ENCODE measurements around the gene USP25.

Gene USP25

DNA sequence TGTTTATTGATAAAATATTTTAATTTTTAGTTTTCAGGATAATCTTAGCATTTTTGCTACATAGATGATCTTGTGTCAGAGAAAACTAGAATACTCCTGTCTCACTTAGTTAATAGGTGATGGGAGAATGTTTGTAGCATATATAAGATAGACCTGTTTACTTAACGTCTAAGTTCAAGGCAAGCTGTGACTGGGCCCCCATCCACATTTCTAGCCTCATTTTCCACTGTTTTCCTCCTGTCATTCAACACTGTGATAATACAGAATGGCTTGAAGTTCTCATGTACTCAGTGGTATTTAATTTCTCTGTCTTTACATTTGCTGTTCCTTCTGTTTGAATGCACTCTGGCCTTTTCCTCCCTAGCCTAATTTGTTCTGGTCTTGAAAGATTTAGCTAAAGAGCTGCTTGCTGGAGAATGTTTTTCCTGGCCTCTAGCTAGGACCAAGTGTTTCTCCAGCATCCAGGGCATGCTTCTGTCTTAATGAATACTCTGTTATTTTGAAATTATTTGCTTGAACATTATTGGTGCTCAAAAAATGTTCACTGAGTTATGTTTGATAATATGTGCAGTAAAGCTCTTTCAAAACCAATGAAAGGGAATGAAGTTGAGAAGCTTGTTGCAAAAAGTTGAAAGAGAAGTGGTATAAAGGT, 37.3 kb downstream of the USP25 start:
- no peak for DNase-seq (ENCODE audit: low spot score)

DNA sequence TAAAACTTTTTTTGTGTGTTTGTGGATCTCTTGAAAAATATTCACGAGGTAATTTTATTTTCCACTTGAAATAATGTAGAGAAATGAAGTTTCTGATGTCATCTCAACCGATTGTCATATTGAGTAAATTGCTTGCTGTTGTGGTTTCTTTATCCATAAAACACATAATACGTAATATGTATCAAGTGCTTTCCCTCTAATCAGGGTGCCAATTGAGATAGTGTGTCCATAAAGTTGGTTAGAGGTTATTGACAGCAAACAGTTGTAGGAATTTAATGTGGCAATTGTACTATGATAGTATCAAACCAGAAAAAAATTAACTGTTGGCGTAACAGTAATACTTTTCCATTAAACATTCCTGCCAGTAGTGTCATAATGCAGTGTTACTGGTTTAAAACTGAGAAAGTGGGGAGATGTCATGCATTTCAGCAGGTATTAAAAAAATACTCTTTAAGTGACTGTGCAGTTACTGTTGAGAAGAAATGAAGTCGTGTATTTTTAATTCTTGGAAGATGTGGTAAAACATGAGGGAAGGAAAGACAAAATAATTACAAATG, 38.3 kb downstream of the USP25 start:
- no peak for DNase-seq (ENCODE audit: low spot score)

GRCh38 chr21:15768853-15769252, 39.1 kb downstream of the USP25 start:
- DNase-seq (ENCODE audit: low spot score) = no peak

- DNase-seq (ENCODE audit: low spot score) = no peak
Observed at GRCh38 chr21:15771311-15771710, 41.5 kb downstream of the USP25 start.

DNA sequence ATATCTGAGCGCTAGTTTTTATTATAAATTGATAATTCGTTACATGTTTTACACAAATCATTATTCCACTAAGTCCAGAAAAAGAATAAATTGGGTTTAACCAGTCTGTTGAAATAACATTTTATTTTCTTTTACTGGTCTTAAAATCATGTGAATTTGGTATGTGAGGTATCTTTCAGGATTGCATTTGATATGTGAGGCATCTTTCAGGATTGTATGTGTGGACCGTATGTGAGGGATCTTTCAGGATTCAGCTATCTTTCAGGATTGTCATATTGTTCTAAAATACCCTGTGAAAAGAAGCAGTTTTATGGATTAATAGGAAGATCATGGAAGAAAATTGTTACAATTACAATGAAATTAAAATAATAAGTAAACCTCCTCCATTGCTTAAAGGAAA, 42.9 kb downstream of the USP25 start:
- DNase-seq (ENCODE audit: low spot score) = no peak

- no peak for DNase-seq (ENCODE audit: low spot score)
Observed at GRCh38 chr21:15774590-15774989, 44.8 kb downstream of the USP25 start.

DNA sequence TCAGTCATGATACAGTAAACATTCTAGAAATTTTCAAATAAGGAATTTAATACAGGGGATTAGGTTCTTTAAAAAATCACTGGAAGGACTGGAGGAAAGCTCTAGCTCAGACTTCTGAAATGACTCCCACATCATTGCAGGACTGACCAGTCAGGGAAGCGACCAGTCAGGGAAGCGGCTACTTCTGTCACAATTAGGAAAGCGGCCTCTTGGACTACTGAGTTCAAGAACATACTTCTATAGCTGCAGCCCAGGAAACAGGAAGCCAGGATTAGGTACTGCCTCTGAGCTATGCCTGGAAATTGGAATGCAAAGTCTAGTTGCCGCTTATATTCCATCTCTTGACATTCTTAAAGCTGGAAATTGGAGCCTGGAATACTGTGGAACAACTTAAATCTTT, 45.5 kb downstream of the USP25 start:
- DNase-seq (ENCODE audit: low spot score) = no peak

GRCh38 chr21:15775981-15776380, 46.2 kb downstream of the USP25 start:
- DNase-seq (ENCODE audit: low spot score) = no peak

DNA sequence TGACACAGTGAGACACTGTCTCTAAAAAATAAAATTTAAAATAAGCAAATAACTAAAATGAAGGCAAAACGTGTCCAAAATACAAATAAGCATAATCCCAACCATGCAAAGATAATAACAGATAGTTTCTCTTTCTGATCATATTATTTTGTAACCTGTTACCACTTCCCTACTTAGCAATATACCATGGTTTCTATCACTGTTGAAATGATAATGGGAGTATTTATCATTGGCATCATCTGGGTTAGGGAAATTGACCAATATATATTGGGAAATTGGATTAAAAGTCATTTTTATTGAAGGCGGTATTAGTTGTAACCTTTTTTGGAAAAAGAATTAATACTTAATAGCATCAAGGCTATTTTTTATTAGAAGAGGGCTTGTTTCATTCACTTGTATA, 47.0 kb downstream of the USP25 start:
- DNase-seq (ENCODE audit: low spot score) = no peak

DNA sequence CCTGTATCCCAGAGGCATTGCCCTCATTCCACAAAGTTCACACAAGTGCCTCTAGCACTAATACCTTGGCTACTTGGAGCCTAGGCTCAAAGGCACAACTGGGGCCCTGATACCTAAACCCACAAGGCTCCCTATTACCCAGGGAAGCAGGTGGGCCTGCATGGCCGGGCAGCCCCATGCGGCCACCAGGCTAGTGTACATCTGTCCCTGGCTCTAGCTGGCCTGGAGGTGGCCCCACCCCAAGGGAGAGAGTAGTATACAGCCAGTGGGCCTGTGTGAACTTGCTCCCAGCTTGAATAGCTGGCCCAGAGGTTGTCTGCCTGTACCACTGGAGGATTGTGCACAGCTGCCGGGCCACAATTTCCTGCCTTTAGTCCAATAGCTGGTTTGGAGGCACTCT, 52.2 kb downstream of the USP25 start:
- DNase-seq (ENCODE audit: low spot score) = no peak

DNA sequence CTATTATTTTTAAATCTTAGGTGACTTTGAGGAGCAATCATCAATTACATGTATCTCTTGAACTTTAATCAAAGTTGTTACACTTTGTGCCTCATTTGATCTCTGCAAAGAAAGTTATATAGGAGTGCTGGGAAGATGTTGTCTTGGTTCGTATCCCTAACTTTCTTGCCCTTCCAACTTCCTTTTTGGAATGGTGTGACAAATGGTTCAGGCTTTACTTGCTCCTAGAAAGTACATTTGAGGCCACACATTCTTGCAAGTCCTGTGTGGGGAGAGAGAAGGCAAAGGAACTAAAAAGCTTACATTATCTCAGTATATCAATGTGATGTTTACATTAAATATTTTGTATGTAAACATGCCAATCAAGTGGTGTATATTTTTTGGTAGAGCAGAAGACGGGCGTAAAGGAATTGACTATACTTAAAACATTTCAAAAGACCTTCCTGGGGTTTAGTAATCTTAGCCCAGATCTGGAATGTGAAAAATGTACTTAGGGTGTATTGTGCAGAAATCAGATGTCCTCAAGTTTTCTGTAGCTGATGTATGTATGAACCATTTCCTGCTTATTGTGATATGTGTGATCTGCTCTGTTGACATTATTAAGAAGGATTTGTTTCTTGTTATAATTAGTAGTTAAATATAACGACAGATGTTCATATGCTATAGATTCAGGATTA, 59.2 kb downstream of the USP25 start:
- no peak for DNase-seq (ENCODE audit: low spot score)

- no peak for DNase-seq (ENCODE audit: low spot score)
Observed at GRCh38 chr21:15793109-15793508, 63.3 kb downstream of the USP25 start.

GRCh38 chr21:15793550-15794235, 63.9 kb downstream of the USP25 start:
- DNase-seq (ENCODE audit: low spot score) = no peak

- no peak for DNase-seq (ENCODE audit: low spot score)
Observed at GRCh38 chr21:15794277-15794912, 64.6 kb downstream of the USP25 start.

GRCh38 chr21:15795533-15795932, 65.8 kb downstream of the USP25 start:
- DNase-seq (ENCODE audit: low spot score) = no peak

- DNase-seq (ENCODE audit: low spot score) = no peak
Observed at GRCh38 chr21:15797577-15798363, 68.0 kb downstream of the USP25 start.

- no peak for DNase-seq (ENCODE audit: low spot score)
Observed at GRCh38 chr21:15801352-15801863, 71.6 kb downstream of the USP25 start.

- DNase-seq (ENCODE audit: low spot score) = no peak
Observed at GRCh38 chr21:15804247-15805005, 74.6 kb downstream of the USP25 start.

DNA sequence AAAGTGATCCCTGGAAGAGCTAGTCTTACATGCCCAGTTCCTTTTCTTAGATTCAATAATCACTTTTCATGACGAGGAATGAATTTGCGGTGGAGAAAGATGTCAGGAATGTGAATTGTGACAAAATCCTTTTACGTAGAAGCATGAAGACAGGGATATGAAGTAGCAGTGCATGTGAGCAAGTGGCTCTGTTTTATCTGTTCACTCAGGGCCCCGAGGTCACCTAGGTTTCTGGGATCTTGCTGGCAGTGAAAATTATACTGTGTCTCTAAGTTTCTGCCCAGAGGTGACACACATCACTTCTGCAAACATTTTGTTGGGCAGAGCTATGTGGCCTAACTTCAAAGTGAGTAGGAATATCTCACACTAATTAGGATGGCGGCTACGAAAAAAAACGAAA, 79.3 kb downstream of the USP25 start:
- no peak for DNase-seq (ENCODE audit: low spot score)

GRCh38 chr21:15809818-15810217, 80.0 kb downstream of the USP25 start:
- no peak for DNase-seq (ENCODE audit: low spot score)

- DNase-seq (ENCODE audit: low spot score) = no peak
Observed at GRCh38 chr21:15815285-15815684, 85.5 kb downstream of the USP25 start.
